GM18526 (cell line): Measurements from ENCODE around the gene VPS26A.

Experiments used
- POLR2A ChIP-seq: IDR thresholded peaks from 3 replicates; pipeline ENCODE4 v1.6.1; 2011; ENCODE audit not compliant: insufficient read length; ENCODE audit errors: extremely low read depth

Gene VPS26A

DNA sequence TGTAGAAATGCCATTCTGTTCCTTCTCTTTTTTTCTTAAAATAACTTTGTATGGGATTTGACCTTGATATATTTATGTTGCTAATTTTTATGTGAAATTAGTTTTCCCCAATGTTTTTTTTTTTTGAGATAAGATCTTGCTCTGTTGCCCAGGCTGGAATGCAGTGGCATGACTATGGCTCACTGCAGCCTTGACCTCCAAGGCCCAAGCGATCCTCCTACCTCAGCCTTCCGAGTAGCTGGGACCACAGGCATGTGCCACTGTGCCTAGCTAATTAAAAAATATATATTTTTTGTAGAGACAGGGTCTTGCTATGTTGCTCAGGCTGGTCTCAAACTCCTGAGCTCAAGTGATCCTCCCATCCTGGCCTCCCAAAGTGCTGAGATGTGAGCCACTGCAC lies 16.0 kb downstream of the VPS26A start:
- TF ChIP-seq POLR2A = no peak

DNA sequence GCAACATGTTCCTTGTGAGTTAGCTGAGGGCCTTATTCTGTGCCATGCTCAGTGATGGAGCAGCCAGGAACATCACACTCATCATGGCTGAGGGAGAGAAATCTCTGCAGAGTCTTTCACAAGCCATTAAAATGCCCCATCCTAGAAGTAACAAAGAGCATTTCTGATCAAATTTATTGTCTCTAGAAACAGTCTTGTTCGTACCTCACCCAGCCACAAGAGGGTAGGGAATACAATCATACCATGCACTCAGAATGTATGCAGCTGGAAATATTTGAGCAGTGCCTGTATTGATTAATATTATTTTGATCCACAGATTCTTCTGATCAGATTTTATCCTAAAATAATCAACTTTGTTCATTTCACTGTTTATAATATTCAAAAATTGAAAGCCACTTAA lies 17.3 kb downstream of the VPS26A start:
- TF ChIP-seq POLR2A = no peak

- no peak for TF ChIP-seq POLR2A
Measured at GRCh38 chr10:69142983-69143382, 19.0 kb downstream of the VPS26A start.

GRCh38 chr10:69145329-69145728 lies 21.4 kb downstream of the VPS26A start:
- TF ChIP-seq POLR2A = no peak

- TF ChIP-seq POLR2A = no peak
Measured at GRCh38 chr10:69145864-69146263, 21.9 kb downstream of the VPS26A start.

DNA sequence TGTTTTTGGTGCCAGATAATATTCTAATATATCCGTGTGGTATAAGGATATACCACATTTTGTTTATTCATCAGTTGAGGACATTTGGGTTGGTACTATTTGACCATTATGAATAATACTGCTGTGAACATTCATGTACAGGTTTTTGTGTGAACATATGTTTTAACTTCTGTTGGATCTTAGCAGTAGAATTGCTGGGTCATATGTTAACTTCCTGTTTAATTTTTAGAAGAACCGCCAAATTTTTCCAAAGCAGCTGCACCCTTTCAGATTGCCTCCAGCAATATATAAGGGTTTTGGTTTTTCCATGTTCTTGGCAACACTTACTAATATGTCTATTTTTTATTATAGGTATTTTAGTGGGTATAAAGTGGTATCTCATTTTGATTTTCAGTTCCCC lies 22.8 kb downstream of the VPS26A start:
- no peak for TF ChIP-seq POLR2A

GRCh38 chr10:69151984-69152383 lies 28.0 kb downstream of the VPS26A start:
- no peak for TF ChIP-seq POLR2A

DNA sequence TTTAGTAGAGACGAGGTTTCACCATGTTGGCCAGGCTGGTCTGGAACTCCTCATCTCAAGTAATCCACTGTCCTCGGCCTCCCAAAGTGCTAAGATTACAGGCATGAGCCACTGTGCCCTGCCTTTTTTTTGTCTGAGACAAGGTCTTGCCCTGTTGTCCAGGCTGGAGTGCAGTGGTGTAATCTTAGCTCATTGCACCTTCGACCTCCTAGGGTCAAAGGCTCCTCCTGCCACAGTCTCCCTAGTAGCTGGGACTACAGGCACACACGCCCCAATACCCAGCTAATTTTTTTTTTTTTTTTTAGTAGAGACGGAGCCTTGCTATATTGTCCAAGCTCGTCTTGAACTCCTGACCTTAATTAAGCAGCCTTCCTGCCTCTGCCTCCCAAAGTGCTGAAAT lies 29.2 kb downstream of the VPS26A start:
- no peak for TF ChIP-seq POLR2A

GRCh38 chr10:69160809-69161241 lies 36.8 kb downstream of the VPS26A start:
- TF ChIP-seq POLR2A = no peak

DNA sequence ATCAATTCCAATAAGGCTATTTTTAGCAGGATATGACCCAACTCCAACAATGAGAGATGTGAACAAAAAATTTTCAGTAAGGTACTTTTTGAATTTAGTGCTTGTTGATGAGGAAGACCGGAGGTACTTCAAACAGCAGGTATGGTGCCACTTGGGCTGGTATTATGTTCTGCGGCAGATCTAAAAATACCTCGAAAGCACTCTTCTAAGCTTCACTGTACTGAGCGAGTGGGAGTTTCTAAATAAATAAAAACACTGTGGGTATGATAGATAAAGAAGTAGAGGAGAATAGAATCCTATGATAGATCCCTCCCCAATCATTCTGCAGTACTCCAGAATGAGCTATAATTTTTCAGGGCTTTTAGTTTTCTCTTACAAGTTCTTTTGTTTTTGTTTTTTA lies 44.5 kb downstream of the VPS26A start:
- no peak for TF ChIP-seq POLR2A

- TF ChIP-seq POLR2A = no peak
Measured at GRCh38 chr10:69172241-69172982, 48.4 kb downstream of the VPS26A start.

- TF ChIP-seq POLR2A = no peak
Measured at GRCh38 chr10:69176823-69177222, 52.8 kb downstream of the VPS26A start.

GRCh38 chr10:69179089-69179742 lies 55.2 kb downstream of the VPS26A start:
- no peak for TF ChIP-seq POLR2A

DNA sequence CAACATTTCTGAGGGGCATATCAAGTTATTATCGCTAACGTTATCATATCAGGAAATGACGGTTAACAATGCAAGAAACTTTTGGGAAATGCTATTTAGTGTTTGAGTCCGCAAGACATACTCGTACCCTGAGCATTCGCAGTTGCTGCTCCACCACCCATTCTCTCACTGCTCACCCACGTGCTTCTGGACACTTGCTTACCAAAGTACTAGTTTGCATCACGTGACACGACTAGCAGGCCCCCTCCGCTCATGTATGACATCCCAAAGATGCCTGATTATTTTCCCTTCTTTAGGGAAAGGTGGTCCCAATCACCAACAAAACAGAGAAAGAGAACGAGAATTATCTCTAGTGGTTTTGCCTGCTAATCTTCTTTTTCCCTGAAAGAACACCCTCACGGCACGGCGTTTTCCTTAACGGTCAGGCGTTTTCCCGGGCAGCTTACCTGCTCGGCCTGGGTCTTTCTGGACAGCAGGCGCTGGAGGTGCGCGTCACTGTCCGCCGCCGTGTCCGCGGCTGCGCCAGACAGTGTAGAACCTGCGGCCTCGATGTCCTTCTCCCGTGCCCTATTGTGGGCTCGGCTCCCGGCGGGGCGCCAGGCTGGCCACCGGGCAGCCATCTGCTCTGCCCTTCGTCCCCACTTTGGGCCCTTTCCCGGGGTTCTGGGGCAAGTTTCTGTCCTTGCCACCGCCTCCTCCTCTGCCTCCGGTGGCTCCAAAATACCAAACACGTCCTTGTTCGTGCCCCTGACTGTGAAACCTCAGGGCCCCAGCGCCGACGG lies 56.0 kb downstream of the VPS26A start, which contains the start of gene SUPV3L1:
SUPV3L1 (plus strand) TSS at position 492 of the 782 bp plus-strand sequence; CDS start at position 550, 58 bp downstream.
- TF ChIP-seq POLR2A = peak; percentile 65

DNA sequence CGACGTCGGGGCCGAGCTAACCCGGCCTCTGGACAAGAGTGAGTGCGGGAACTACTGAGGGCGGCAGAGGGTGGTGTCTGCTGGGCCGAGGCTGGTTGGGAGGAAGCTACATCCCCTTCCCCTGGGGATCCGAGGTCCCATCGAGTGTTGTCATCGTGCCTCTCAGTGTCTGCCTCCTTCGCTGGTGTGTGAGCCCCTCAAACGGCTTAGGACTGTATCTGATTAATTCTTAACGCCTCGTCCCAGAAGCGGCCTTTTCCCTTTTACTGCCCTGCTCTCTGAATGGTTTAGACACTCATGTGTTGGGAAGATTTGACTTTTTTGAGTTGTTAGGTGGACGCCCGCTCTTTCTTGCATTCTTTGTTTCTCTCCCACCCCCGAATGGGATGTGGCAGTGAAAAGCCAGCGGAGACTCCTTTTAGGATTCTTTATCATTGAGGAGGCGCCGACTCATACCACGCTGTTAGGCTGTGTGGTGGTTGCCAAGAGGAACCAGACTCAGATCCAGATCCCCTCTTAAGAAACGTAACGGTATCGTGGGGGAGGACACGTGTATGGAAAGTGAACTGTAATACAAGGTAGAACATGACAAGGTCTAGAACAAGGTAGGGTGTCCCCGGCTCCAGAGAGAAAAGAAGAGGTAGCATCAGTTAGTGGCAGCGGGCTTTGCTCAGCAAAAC lies 56.7 kb downstream of the VPS26A start:
- no peak for TF ChIP-seq POLR2A
